Measurements from ENCODE around the gene FAM241A. TPM values are rescaled to one million over a fixed set of nuclear protein-coding genes. Genes with fewer than 3 reads are reported as not detected.
A peak's percentile ranks its signal among the peaks of the same experiment; 100 is the strongest.

Gene FAM241A
- total RNA-seq, 1 donor from 2014 or later: 6.8 TPM

DNA sequence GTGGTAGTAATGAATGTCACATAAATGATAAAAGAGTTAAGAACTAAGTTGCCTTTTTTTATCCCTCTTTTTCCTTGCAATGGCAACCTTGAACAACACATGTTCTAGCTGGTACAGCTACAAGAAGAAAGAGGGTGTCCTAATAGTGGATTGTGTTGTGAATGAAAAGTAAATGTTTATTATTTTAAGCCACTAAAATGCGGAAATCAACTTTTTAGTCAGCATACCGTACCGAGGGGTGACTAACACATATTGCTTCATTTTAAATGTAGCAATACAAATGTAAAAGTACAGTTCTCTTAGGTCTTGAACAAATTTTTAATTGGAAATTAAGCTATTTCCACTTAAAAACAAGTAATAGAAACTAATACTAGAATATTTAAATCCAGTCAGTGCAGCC, 68.6 kb downstream of the FAM241A start:
- H3K4me3 ChIP-seq: no peak overlapping the region
- H3K27ac ChIP-seq: no peak overlapping the region
- H3K4me1 ChIP-seq: no peaks in the 10 kb centered on the region
- intact Hi-C loops (cut with DNase I): no loop called here
- H3K27me3 ChIP-seq: no peaks in the 10 kb centered on the region
- TF ChIP-seq CTCF (IDR thresholded peaks at IDR 0.05): no peak
- no peak for DNase-seq (ENCODE audit: low spot score in 2 of 2)
- H3K9me3 ChIP-seq: no peaks in the 10 kb centered on the region
- H3K36me3 ChIP-seq: no peaks in the 10 kb centered on the region

GRCh38 chr4:112214390-112215264, 69.4 kb downstream of the FAM241A start:
- no peak overlapping the region for H3K4me3 ChIP-seq
- no peaks in the 10 kb centered on the region for H3K27me3 ChIP-seq
- intact Hi-C loops (cut with DNase I): no loop called here
- no peak overlapping the region for H3K27ac ChIP-seq
- H3K4me1 ChIP-seq: no peaks in the 10 kb centered on the region
- TF ChIP-seq CTCF (IDR thresholded peaks at IDR 0.05): peak in 1 of 3 experiments; percentile 45
- H3K9me3 ChIP-seq: no peaks in the 10 kb centered on the region
- H3K36me3 ChIP-seq: no peaks in the 10 kb centered on the region
- DNase-seq (ENCODE audit: low spot score in 2 of 2): no peak

GRCh38 chr4:112219826-112220366, 74.6 kb downstream of the FAM241A start:
- no peaks in the 10 kb centered on the region for H3K36me3 ChIP-seq
- no peaks in the 10 kb centered on the region for H3K9me3 ChIP-seq
- no peak for DNase-seq (ENCODE audit: low spot score in 2 of 2)
- no peak overlapping the region for H3K4me3 ChIP-seq
- TF ChIP-seq CTCF (IDR thresholded peaks at IDR 0.05): no peak
- intact Hi-C loops (cut with DNase I): no loop called here
- H3K27me3 ChIP-seq: no peaks in the 10 kb centered on the region
- no peak overlapping the region for H3K27ac ChIP-seq
- H3K4me1 ChIP-seq: no peaks in the 10 kb centered on the region

DNA sequence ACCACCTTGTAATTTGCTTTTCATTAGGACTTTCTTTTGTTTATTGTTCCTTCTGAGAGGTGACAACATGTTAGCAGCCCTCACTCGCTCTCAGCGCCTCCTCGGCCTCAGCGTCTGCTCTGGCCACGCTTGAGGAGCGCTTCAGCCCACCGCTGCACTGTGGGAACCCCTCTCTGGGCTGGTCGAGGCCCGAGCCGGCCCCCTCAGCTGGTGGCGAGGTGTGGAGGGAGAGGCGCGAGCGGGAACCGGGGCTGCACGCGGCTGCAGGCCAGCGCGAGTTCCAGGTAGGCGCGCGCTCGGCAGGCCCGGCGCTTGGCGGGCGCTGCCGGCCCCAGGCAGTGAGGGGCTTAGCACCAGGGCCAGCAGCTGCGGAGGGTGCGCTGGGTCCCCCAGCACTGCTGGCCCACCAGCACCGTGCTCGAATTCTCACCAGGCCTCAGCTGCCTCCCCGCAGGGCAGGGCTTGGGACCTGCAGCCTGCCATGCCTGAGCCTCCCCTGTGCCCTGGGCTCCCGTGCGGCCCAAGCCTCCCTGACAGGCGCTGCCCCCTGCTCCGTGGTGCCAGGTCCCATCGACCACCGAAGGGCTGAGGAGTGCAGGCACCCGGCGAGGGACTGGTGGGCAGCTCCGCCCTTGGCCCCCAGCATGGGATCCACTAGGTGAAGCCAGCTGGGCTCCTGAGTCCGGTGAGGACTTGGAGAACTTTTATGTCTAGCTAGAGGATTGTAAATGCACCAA, 77.1 kb downstream of the FAM241A start:
- no peaks in the 10 kb centered on the region for H3K9me3 ChIP-seq
- H3K27me3 ChIP-seq: no peaks in the 10 kb centered on the region
- no peak for DNase-seq (ENCODE audit: low spot score in 2 of 2)
- TF ChIP-seq CTCF (IDR thresholded peaks at IDR 0.05): no peak
- no peaks in the 10 kb centered on the region for H3K4me1 ChIP-seq
- no peak overlapping the region for H3K4me3 ChIP-seq
- intact Hi-C loops (cut with DNase I): no loop called here
- H3K27ac ChIP-seq: no peak overlapping the region
- H3K36me3 ChIP-seq: no peaks in the 10 kb centered on the region

DNA sequence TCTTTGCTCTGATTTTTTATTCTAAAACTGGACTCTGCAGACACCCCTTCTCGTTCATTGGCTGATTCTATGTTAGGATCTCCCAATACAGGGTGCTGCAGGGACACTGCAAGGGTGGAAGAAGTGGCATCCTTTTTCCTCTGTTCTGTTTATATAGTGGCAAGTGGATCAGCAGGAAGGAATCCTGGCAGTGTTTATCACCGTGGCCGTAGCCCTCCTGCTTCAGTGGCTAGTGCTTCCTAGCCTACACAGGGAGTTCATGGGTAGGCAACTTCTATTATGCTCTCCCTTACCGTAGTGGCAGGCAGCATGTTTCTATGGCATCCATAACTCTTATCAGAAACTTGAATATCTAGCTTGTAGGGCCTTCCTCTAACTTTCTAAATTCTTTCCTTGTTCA, 79.9 kb downstream of the FAM241A start:
- no peak for TF ChIP-seq CTCF (IDR thresholded peaks at IDR 0.05)
- Histone ChIP-seq H3K4me1 (peaks cover 0 to under 1% of the 10 kb centered on the region in 2 donors), H3K9me3 (no peaks in the 10 kb centered on the region), H3K27ac (no peak overlapping the region), H3K27me3 (no peaks in the 10 kb centered on the region), H3K4me3 (no peak overlapping the region), H3K36me3 (no peaks in the 10 kb centered on the region)
- DNase-seq (ENCODE audit: low spot score in 2 of 2): no peak
- intact Hi-C loops (cut with DNase I): no loop called here
